K562 (cell line): ENCODE data around the gene CHAF1A. TPM values are rescaled to one million over a fixed set of nuclear protein-coding genes. Genes with fewer than 3 reads are reported as not detected.

Experiments
- CBFA2T2 ChIP-seq: fragments of 450-650 bp; conservative IDR thresholded peaks from 2 replicates; pipeline ENCODE4 v1.6.1; 2017; ENCODE audit warnings: mild to moderate bottlenecking
- KAT7 ChIP-seq: sonication (generic); formaldehyde crosslinking; IDR thresholded peaks from 2 replicates; pipeline ENCODE4 v1.8.0; 2022; ENCODE audit warnings: missing genetic modification reagents, mild to moderate bottlenecking, borderline replicate concordance
- LEF1 ChIP-seq: fragments of 450-650 bp; IDR thresholded peaks from 2 replicates; pipeline ENCODE4 v1.6.1; 2016; ENCODE audit warnings: mild to moderate bottlenecking
- PBX2 ChIP-seq, 2 experiments: IDR thresholded peaks in 1 of 2; conservative IDR thresholded peaks in 1 of 2; 2 replicates each; pipeline ENCODE4 v1.6.1; 2016; ENCODE audit warnings: low read depth in 2 of 2, mild to moderate bottlenecking in 1 of 2, missing compliant biosample characterization in 1 of 2, missing genetic modification characterization in 1 of 2, moderate library complexity in 1 of 2
- RAD51 ChIP-seq: fragments of 450-650 bp; IDR thresholded peaks from 2 replicates; pipeline ENCODE4 v1.7.1; 2016; ENCODE audit warnings: low read depth, mild to moderate bottlenecking, borderline replicate concordance
- RBM25 ChIP-seq: fragments of 200-400 bp; formaldehyde crosslinking; IDR thresholded peaks from 2 replicates; pipeline ENCODE4 v1.6.1; 2018; ENCODE audit warnings: low read length, low read depth, moderate library complexity; ENCODE audit not compliant: severe bottlenecking
- SMAD4 ChIP-seq: fragments of 250-450 bp; sonication (Bioruptor Pico); conservative IDR thresholded peaks from 2 replicates; pipeline ENCODE4 v1.8.0; 2021; ENCODE audit warnings: inconsistent platforms, mild to moderate bottlenecking, moderate library complexity
- SP1 ChIP-seq: sonication (generic); formaldehyde crosslinking; IDR thresholded peaks from 2 replicates; pipeline ENCODE4 v1.8.1; 2022; ENCODE audit warnings: mild to moderate bottlenecking, missing genetic modification reagents
- USF1 ChIP-seq: sonication (generic); formaldehyde crosslinking; IDR thresholded peaks from 2 replicates; pipeline ENCODE4 v1.9.0; 2022; ENCODE audit warnings: mild to moderate bottlenecking, missing genetic modification reagents
- ZBTB26 ChIP-seq: fragments of 450-650 bp; formaldehyde crosslinking; IDR thresholded peaks from 2 replicates; pipeline ENCODE4 v1.4.0; 2022; ENCODE audit warnings: missing genetic modification characterization
- ZBTB40 ChIP-seq, 2 experiments: fragments of 450-650 bp in 1 of 2; sonication (generic) in 1 of 2; formaldehyde crosslinking in 1 of 2; IDR thresholded peaks; 2 replicates each; pipeline versions ENCODE4 v1.7.1 to v1.9.0; 2016 to 2022; ENCODE audit warnings: inconsistent platforms in 1 of 2, mild to moderate bottlenecking in 1 of 2, missing genetic modification reagents in 1 of 2
- polyA plus RNA-seq, 8 experiments: library from polyadenylated mRNA; depleted of rRNA in 4 of 8; stranded (reverse) in 5 of 8; unstranded in 3 of 8; fragments of >200 nt; fragmentation: Nextera tagmentation in 2 of 8; fragmentation: Illumina TruSeq in 1 of 8; extraction: Ambion mirVana in 2 of 8; extraction: Trizol in 1 of 8; gene quantifications; 2 replicates each; pipeline versions ENCODE4 v1.2.1 to v1.2.3, GENCODE V29; 2011 to 2014; ENCODE audit warnings: inconsistent platforms in 1 of 8, missing spikeins in 1 of 8
- total RNA-seq, 7 experiments: library from RNA; depleted of rRNA in 6 of 7; stranded (reverse); fragments of >200 nt in 6 of 7; fragmentation: Illumina TruSeq in 2 of 7; extraction: Trizol in 2 of 7; gene quantifications; 2 replicates each; pipeline versions ENCODE4 v1.2.1 to v1.2.3, GENCODE V29; 2011 to 2021; ENCODE audit warnings: low replicate concordance in 1 of 7

The CHAF1A gene
- total and polyA plus RNA-seq, 9 of the 15 experiments (the other 6 are each of a cell fraction or from before 2014, with no cell fraction given): 1.6 to 86.9 (median 45.2) TPM

GRCh38 chr19:4471403-4472173 is 69.1 kb downstream of the CHAF1A start (continued):
- TF ChIP-seq SMAD4 (CRISPR knock-in tag): 0 out of 2 replicates have a peak, but pooled peaks have one; percentile 31
- TF ChIP-seq KAT7 (CRISPR knock-in tag): no peak
- no peak for TF ChIP-seq ZBTB26 (CRISPR knock-in tag)
- TF ChIP-seq LEF1: peak; percentile 43; the same call in 1 of the 2 replicates
- TF ChIP-seq PBX2 (CRISPR knock-in tag; IDR thresholded peaks at IDR 0.05; ENCODE audit: low read depth): peak; percentile 99
- TF ChIP-seq PBX2 (tag; conservative IDR thresholded peaks at IDR 0.05; ENCODE audit: low read depth): peak; percentile 100
- peak; percentile 77 for TF ChIP-seq RBM25
- TF ChIP-seq RAD51: peak; percentile 97
- TF ChIP-seq USF1: peak; percentile 99
- TF ChIP-seq CBFA2T2: peak; percentile 73
- TF ChIP-seq ZBTB40 (IDR thresholded peaks at IDR 0.05): peak; percentile 87
- no peak for TF ChIP-seq ZBTB40 (CRISPR knock-in tag; IDR thresholded peaks at IDR 0.05)
- peak; percentile 96 for TF ChIP-seq SP1
